ENCODE measurements around the gene OAS1. TPM values are rescaled to one million over a fixed set of nuclear protein-coding genes. Genes with fewer than 3 reads are reported as not detected.

The OAS1 gene
- polyA plus RNA-seq, 1 donor (not counting 4 experiments of a cell fraction or from before 2014, with no cell fraction given) = 88.3 TPM

GRCh38 chr12:112870267-112870980 is 36.3 kb upstream of the OAS1 start:
- no peak overlapping the region for H3K4me3 ChIP-seq (ENCODE audit: control insufficient read depth in 2 of 3, extremely low read depth in 1 of 3, insufficient read depth in 2 of 3, low read depth in 1 of 3, low read length in 3 of 3)
- no peaks in the 10 kb centered on the region for H3K36me3 ChIP-seq (ENCODE audit: control insufficient read depth in 2 of 2, extremely low read depth in 1 of 2, insufficient read depth in 2 of 2, low read length in 2 of 2)
- H2AFZ ChIP-seq (ENCODE audit: control insufficient read depth, low read length) = no peak overlapping the region
- no peaks in the 10 kb centered on the region for H3K79me2 ChIP-seq (ENCODE audit: control insufficient read depth, insufficient read depth, low read length)
- H3K27ac ChIP-seq (ENCODE audit: control insufficient read depth, insufficient read depth, low read length) = no peak overlapping the region
- dilution Hi-C loops (cut with MboI; ENCODE audit: extremely low pct_ligation_motif_present, low sequenced_read_pairs) = no loop called here
- H3K9ac ChIP-seq (ENCODE audit: control insufficient read depth, extremely low read depth, insufficient read depth, low read length) = no peak overlapping the region
- H3K4me1 ChIP-seq (ENCODE audit: control insufficient read depth, extremely low read depth, insufficient read depth, low read length) = no peaks in the 10 kb centered on the region
- H4K20me1 ChIP-seq (ENCODE audit: control insufficient read depth, extremely low read depth, insufficient read depth, low read length) = no peaks in the 10 kb centered on the region
- no peaks in the 10 kb centered on the region for H3K9me1 ChIP-seq (ENCODE audit: control insufficient read depth, extremely low read depth, insufficient read depth, low read length)
- DNase-seq (ENCODE audit: low read depth, low spot score) = no peak
- H3K9me3 ChIP-seq (ENCODE audit: control insufficient read depth, low read depth, low read length) = no peaks in the 10 kb centered on the region
- H3K27me3 ChIP-seq (ENCODE audit: control insufficient read depth, extremely low read depth, insufficient read depth, low read length) = peaks cover 7% of the 10 kb centered on the region
- no peak for TF ChIP-seq EZH2 (IDR thresholded peaks at IDR 0.05; ENCODE audit: low read length)
- TF ChIP-seq, protein P1, sequence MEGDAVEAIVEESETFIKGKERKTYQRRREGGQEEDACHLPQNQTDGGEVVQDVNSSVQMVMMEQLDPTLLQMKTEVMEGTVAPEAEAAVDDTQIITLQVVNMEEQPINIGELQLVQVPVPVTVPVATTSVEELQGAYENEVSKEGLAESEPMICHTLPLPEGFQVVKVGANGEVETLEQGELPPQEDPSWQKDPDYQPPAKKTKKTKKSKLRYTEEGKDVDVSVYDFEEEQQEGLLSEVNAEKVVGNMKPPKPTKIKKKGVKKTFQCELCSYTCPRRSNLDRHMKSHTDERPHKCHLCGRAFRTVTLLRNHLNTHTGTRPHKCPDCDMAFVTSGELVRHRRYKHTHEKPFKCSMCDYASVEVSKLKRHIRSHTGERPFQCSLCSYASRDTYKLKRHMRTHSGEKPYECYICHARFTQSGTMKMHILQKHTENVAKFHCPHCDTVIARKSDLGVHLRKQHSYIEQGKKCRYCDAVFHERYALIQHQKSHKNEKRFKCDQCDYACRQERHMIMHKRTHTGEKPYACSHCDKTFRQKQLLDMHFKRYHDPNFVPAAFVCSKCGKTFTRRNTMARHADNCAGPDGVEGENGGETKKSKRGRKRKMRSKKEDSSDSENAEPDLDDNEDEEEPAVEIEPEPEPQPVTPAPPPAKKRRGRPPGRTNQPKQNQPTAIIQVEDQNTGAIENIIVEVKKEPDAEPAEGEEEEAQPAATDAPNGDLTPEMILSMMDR (optimal IDR thresholded peaks at IDR 0.05 in 1 of 3, IDR thresholded peaks at IDR 0.05 in 1 of 3, conservative IDR thresholded peaks at IDR 0.05 in 1 of 3; ENCODE audit: extremely low read depth in 1 of 3, insufficient read depth in 2 of 3, low read length in 3 of 3) = no peak
- no peak for FAIRE-seq
- H3K4me2 ChIP-seq (ENCODE audit: control insufficient read depth, extremely low read depth, insufficient read depth, low read depth, low read length) = no peak overlapping the region

DNA sequence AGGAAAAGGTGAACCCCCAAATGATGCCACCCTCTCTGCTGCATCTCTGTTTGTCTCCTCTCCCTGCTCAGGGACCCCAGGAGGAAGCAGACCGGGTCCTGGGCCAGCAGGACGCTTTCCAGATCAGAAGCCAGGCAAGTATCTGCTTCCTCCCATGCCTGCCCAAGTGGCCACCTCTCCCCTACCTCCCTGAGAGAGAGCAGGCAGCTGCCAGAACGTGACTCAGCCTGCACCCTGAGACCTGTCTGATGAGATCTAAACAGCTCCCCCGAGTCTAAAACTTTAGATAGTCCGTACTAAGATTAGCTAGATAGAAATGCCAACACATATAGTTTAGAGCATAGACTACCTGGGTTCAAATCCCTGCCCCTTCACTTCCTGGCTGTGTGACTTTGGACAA is 31.2 kb upstream of the OAS1 start:
- Histone ChIP-seq H3K27me3 (ENCODE audit: control insufficient read depth, extremely low read depth, insufficient read depth, low read length) (peaks cover 16% of the 10 kb centered on the region), H3K4me2 (ENCODE audit: control insufficient read depth, extremely low read depth, insufficient read depth, low read depth, low read length) (no peak overlapping the region), H3K4me3 (ENCODE audit: control insufficient read depth in 2 of 3, extremely low read depth in 1 of 3, insufficient read depth in 2 of 3, low read depth in 1 of 3, low read length in 3 of 3) (no peak overlapping the region), H3K4me1 (ENCODE audit: control insufficient read depth, extremely low read depth, insufficient read depth, low read length) (peaks cover 3% of the 10 kb centered on the region), H3K9me1 (ENCODE audit: control insufficient read depth, extremely low read depth, insufficient read depth, low read length) (no peaks in the 10 kb centered on the region), H3K9ac (ENCODE audit: control insufficient read depth, extremely low read depth, insufficient read depth, low read length) (no peak overlapping the region), H3K27ac (ENCODE audit: control insufficient read depth, insufficient read depth, low read length) (no peak overlapping the region), H3K9me3 (ENCODE audit: control insufficient read depth, low read depth, low read length) (no peaks in the 10 kb centered on the region), H2AFZ (ENCODE audit: control insufficient read depth, low read length) (no peak overlapping the region), H4K20me1 (ENCODE audit: control insufficient read depth, extremely low read depth, insufficient read depth, low read length) (no peaks in the 10 kb centered on the region), H3K36me3 (ENCODE audit: control insufficient read depth in 2 of 2, extremely low read depth in 1 of 2, insufficient read depth in 2 of 2, low read length in 2 of 2) (no peaks in the 10 kb centered on the region), H3K79me2 (ENCODE audit: control insufficient read depth, insufficient read depth, low read length) (no peaks in the 10 kb centered on the region)
- TF ChIP-seq, protein P1 (optimal IDR thresholded peaks at IDR 0.05 in 1 of 3, IDR thresholded peaks at IDR 0.05 in 1 of 3, conservative IDR thresholded peaks at IDR 0.05 in 1 of 3; ENCODE audit: extremely low read depth in 1 of 3, insufficient read depth in 2 of 3, low read length in 3 of 3) = no peak
- no peak for TF ChIP-seq EZH2 (IDR thresholded peaks at IDR 0.05; ENCODE audit: low read length)
- FAIRE-seq (no peak), DNase-seq (ENCODE audit: low read depth, low spot score) (no peak)
- dilution Hi-C loops (cut with MboI; ENCODE audit: extremely low pct_ligation_motif_present, low sequenced_read_pairs) = no loop called here
